AG09309 (cell line): ENCODE data around the gene PLAC9.
"Not testable (repeated sequence)": the region's sequence is repeated elsewhere in the genome, so short reads cannot be mapped to it uniquely, and the experiment has no call there.

Experiments used
- DNase-seq: peaks from one replicate; pipeline ENCODE4 v3.0.0-alpha.2; 2010; ENCODE audit warnings: low read depth
- H3K4me3 ChIP-seq: 2 replicates; pipeline ENCODE4 v1.5.1; 2011; ENCODE audit warnings: mild to moderate bottlenecking, low read depth, low read length, moderate library complexity; ENCODE audit not compliant: control insufficient read depth
- CTCF ChIP-seq: IDR thresholded peaks from 2 replicates; pipeline ENCODE4 v1.5.1; 2011; ENCODE audit warnings: mild to moderate bottlenecking, low read depth, low read length, inconsistent platforms; ENCODE audit not compliant: insufficient read depth, control insufficient read depth; ENCODE audit errors: missing control alignments

Gene PLAC9, protein sequence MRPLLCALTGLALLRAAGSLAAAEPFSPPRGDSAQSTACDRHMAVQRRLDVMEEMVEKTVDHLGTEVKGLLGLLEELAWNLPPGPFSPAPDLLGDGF

DNA sequence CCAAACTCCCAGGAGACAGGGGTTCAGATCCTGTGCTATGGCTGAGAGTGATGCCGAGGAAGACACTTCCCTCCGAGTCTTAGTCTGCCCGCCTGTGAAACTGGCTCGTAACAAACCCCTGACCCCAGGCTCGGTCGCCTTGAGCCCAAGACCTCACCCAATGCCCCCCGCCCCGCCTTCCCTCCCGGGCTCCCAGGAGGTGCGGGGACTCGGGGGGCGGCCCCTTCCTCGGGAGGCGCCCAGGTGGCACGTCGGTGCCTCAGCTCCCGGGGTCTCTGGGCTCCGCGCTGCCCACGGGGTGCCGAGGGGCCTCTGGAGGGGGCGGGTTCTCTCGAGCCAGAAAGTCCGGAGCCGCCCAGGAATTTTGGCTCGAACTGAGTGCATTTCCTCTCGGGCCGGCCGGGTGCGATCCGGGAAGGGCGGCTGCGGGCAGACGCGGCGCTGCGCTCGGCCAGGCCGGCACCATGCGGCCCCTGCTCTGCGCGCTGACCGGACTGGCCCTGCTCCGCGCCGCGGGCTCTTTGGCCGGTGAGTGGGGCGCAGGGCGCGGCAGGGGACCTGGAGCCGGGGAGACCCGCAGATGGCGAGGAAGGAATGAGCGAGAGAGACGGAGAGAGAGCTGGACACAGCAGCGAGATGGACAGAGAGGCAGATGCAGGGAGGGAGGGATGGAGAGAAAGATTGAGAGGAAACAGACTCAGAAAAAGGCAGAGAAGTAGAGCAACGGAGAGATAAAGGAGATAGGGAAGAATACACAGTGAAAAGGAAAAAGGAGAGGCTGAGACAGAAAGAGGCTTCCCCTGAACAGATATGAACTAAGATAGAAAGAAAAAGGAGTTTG is at the start of gene PLAC9:
PLAC9 (plus strand) TSS at position 432 of the 841 bp plus-strand sequence; CDS start at position 465, 33 bp downstream.
- TF ChIP-seq CTCF, result no peak
- peak within 1 kb of the TSS; percentile 49 for H3K4me3 ChIP-seq
- no peak for DNase-seq

GRCh38 chr10:80090121-80090520 is 42.4 kb upstream of the PLAC9 start:
- no peak for DNase-seq
- no peak overlapping the region for H3K4me3 ChIP-seq
- TF ChIP-seq CTCF, result no peak

GRCh38 chr10:80094231-80094630 is 38.3 kb upstream of the PLAC9 start:
- H3K4me3 ChIP-seq, result no peak overlapping the region
- no peak for DNase-seq
- TF ChIP-seq CTCF, result no peak

DNA sequence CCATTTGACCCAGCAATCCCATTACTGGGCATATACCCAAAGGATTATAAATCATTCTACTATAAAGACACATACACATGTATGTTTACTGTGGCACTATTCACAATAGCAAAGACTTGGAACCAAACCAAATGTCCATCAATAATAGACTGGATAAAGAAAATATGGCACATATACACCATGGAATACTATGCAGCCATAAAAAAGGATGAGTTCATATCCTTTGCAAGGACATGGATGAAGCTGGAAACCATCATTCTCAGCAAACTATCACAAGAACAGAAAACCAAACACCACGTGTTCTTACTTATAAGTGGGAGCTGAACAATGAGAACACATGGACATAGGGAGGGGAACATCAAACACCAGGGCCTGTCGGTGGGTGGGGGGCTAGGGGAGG is 34.3 kb upstream of the PLAC9 start:
- H3K4me3 ChIP-seq, DNase-seq: not testable (repeated sequence)

- DNase-seq, H3K4me3 ChIP-seq: not testable (repeated sequence)
Measured at GRCh38 chr10:80099295-80099694, 33.2 kb upstream of the PLAC9 start.

DNA sequence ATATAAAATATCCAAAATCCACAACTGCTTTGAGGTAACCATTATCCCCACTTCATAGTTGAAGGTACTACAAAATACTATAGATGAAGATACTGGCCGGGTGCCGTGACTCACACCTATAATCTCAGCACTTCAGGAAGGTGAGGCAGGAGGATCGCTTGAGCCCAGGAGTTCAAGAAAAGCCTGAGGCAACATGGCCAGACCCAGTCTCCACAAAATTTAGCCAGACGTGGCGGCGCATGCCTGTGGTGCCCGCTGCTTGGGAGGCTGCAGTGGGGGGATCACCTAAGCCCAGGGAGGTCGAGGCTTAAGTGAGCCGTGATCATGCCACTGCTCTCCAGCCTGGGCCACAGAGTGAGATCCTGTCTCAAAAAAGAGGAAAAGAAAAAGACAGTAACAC is 32.4 kb upstream of the PLAC9 start:
- no peak overlapping the region for H3K4me3 ChIP-seq
- no peak for TF ChIP-seq CTCF
- DNase-seq, result no peak

DNA sequence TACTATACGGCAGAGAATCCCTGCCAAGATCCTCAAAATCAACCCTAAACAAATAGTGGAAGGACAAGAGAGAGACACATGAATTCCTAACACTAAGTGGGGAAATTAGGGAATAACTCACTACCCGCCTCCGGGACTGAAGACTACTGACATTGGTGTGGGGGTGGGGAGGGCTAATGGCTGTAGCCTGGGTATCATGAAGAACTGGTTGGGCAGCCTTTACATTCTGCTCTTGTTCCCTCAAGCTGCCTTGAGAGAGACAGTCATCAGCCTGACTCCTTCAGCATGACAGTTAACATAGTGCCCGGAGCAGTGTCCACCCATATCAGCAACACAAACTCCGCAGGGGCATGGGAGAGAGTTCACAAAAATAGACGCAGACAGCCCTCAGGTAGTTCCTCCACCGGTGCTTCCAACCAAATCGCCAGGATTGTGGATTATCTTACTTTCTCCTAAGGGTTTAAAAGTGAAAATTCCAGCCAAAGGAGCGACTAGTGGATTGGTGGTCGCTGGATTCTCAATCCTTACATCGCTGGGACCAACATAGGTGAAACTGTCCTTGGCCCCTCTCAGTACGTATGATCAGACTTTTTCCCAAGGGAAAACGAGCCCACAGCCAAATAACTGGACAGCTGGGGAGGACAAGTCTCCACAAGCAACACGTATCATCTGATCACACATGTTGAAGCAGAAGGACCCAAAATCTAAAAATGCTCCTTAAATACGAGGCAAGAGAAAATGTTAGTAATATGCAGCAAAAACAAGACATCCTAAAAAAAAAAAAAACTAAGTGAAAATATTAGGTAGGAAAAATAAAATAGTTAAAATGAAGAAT is 31.5 kb upstream of the PLAC9 start:
- no peak overlapping the region for H3K4me3 ChIP-seq
- no peak for TF ChIP-seq CTCF
- DNase-seq, result no peak
